Kidney epithelial cell (primary cell): Measurements from ENCODE around the gene RPL10A. TPM values are rescaled to one million over a fixed set of nuclear protein-coding genes. Genes with fewer than 3 reads are reported as not detected.
"Not testable (repeated sequence)": the region's sequence is repeated elsewhere in the genome, so short reads cannot be mapped to it uniquely, and the experiment has no call there.

Experiments used
- DNase-seq: peaks from one replicate; pipeline ENCODE4 v3.0.0-alpha.2; 2010; ENCODE audit warnings: low read depth
- H3K27me3 ChIP-seq: 2 replicates; pipeline ENCODE4 v1.6.0; 2011; ENCODE audit warnings: low read length; ENCODE audit not compliant: control insufficient read depth, insufficient read depth
- H3K36me3 ChIP-seq: 2 replicates; pipeline ENCODE4 v1.5.1; 2011; ENCODE audit warnings: low read length; ENCODE audit not compliant: control insufficient read depth, insufficient read depth
- H3K4me3 ChIP-seq: 2 replicates; pipeline ENCODE4 v1.5.1; 2011; ENCODE audit warnings: low read depth, mild to moderate bottlenecking, control low read depth, low read length
- CTCF ChIP-seq: IDR thresholded peaks from 2 replicates; pipeline ENCODE4 v1.5.1; 2011; ENCODE audit warnings: mild to moderate bottlenecking, moderate library complexity, low read length, control low read depth, inconsistent platforms; ENCODE audit not compliant: insufficient read depth, poor library complexity, severe bottlenecking
- total RNA-seq: library from RNA; depleted of rRNA; stranded (reverse); fragments of >200 nt; gene quantifications from 2 replicates; pipeline ENCODE4 v1.2.3, GENCODE V29; 2015

The RPL10A gene
- total RNA-seq, 1 donor from 2014 or later = 1,851 TPM

GRCh38 chr6:35436071-35436857, 31.9 kb upstream of the RPL10A start:
- no peak for DNase-seq
- no peak for TF ChIP-seq CTCF

GRCh38 chr6:35438378-35439065, 29.7 kb upstream of the RPL10A start:
- not testable (repeated sequence) for DNase-seq, H3K36me3 ChIP-seq, H3K27me3 ChIP-seq, H3K4me3 ChIP-seq

More at GRCh38 chr6:35436071-35436857, 31.9 kb upstream of the RPL10A start:
- Histone ChIP-seq H3K4me3 (no peak overlapping the region), H3K27me3 (no peaks in the 10 kb centered on the region), H3K36me3 (no peaks in the 10 kb centered on the region)

GRCh38 chr6:35439308-35439707, 28.9 kb upstream of the RPL10A start:
- no peaks in the 10 kb centered on the region for H3K27me3 ChIP-seq
- TF ChIP-seq CTCF = no peak
- no peak for DNase-seq
- H3K4me3 ChIP-seq = no peak overlapping the region
- H3K36me3 ChIP-seq = no peaks in the 10 kb centered on the region

- no peak for DNase-seq
- no peak for TF ChIP-seq CTCF
- Histone ChIP-seq H3K27me3 (no peaks in the 10 kb centered on the region), H3K4me3 (no peak overlapping the region), H3K36me3 (no peaks in the 10 kb centered on the region)
Measured at GRCh38 chr6:35441205-35441604, 27.0 kb upstream of the RPL10A start.

- Histone ChIP-seq H3K4me3 (no peak overlapping the region), H3K27me3 (no peaks in the 10 kb centered on the region), H3K36me3 (no peaks in the 10 kb centered on the region)
- no peak for TF ChIP-seq CTCF
- no peak for DNase-seq
Measured at GRCh38 chr6:35441642-35442041, 26.6 kb upstream of the RPL10A start.

GRCh38 chr6:35442693-35443092, 25.5 kb upstream of the RPL10A start:
- DNase-seq = no peak
- no peak for TF ChIP-seq CTCF
- Histone ChIP-seq H3K27me3 (no peaks in the 10 kb centered on the region), H3K4me3 (no peak overlapping the region), H3K36me3 (no peaks in the 10 kb centered on the region)
